HCT116 (cell line): ENCODE data around the gene ASB12. TPM values are rescaled to one million over a fixed set of nuclear protein-coding genes. Genes with fewer than 3 reads are reported as not detected.

Experiments used
- ATAC-seq: fragments of 200-7000 bp; cut with Tn5 transposase; 2 replicates; pipeline ENCODE4 v1.9.1; 2020; ENCODE audit warnings: mild to moderate bottlenecking, moderate library complexity
- BruUV-seq: library from RNA; stranded (reverse); fragments of 400-500 nt; replicated peaks from 2 replicates; lab custom pipeline; 2021; lab: Mats Ljungman, UMichigan
- CTCF ChIA-PET: fragments of 300-600 bp; sonication (Branson Sonifier 250); formaldehyde crosslinking; loops from one replicate; lab custom pipeline; 2021; ENCODE audit warnings: antibody characterized with exemption; lab: Charles Lee
- POLR2A ChIA-PET: fragments of 300-600, 350-600 bp; sonication (Branson Sonifier 250); formaldehyde crosslinking; loops from one replicate; lab custom pipeline; 2021; ENCODE audit warnings: antibody characterized with exemption; lab: Charles Lee
- RAD21 ChIA-PET, 2 experiments: fragments of 300-600 bp; sonication (Branson Sonifier 250); formaldehyde crosslinking; loops; one replicate each; lab custom pipeline; 2023; ENCODE audit warnings: low total read pairs in 2 of 2; ENCODE audit not compliant: uncharacterized antibody in 2 of 2, unreplicated experiment in 2 of 2, low non-redundant PET in 1 of 2; lab: Charles Lee
- DNase-seq: peaks from one replicate; pipeline ENCODE4 v3.0.0-alpha.2; 2010; ENCODE audit warnings: low read depth, low spot score
- H2AFZ ChIP-seq: fragments of 200-600 bp; shearing (Covaris generic), sonication (generic); 2 replicates; pipeline ENCODE4 v1.6.1; 2017; ENCODE audit warnings: low read depth, mixed run types, mixed read lengths, antibody characterized with exemption, low read length; ENCODE audit not compliant: poor library complexity, severe bottlenecking
- H3K27ac ChIP-seq: 2 replicates; pipeline ENCODE4 v1.5.1; 2012; ENCODE audit warnings: low read depth, low read length
- H3K27me3 ChIP-seq: fragments of 200-600 bp; sonication (generic); 2 replicates; pipeline ENCODE4 v1.6.1; 2016; ENCODE audit warnings: mixed run types, low read length, mixed read lengths; ENCODE audit not compliant: insufficient read depth
- H3K36me3 ChIP-seq, 2 experiments: fragments of 200-500 bp in 1 of 2; fragments of 200-600 bp in 1 of 2; sonication (Bioruptor generic) in 1 of 2; sonication (generic) in 1 of 2; 2 replicates each; pipeline versions ENCODE4 v1.5.1 to v1.6.1; 2014 to 2016; ENCODE audit warnings: low read length in 2 of 2, inconsistent platforms in 1 of 2, mixed read lengths in 1 of 2, mixed run types in 1 of 2; ENCODE audit not compliant: insufficient read depth in 2 of 2, control insufficient read depth in 1 of 2
- H3K4me1 ChIP-seq, 2 experiments: fragments of 200-600 bp in 1 of 2; sonication (generic) in 1 of 2; 2 replicates each; pipeline versions ENCODE4 v1.5.1 to v1.6.1; 2012 to 2017; ENCODE audit warnings: low read length in 2 of 2, inconsistent platforms in 1 of 2, mild to moderate bottlenecking in 1 of 2, mixed read lengths in 1 of 2, mixed run types in 1 of 2, moderate library complexity in 1 of 2; ENCODE audit not compliant: insufficient read depth in 2 of 2, control insufficient read depth in 1 of 2
- H3K4me2 ChIP-seq: fragments of 200-600 bp; sonication (generic); 2 replicates; pipeline ENCODE4 v1.6.1; 2017; ENCODE audit warnings: mixed run types, low read length, mixed read lengths
- H3K4me3 ChIP-seq, 2 experiments: fragments of 200-600 bp in 1 of 2; sonication (generic) in 1 of 2; replicated peaks in 1 of 2; 2 replicates each; pipeline ENCODE4 v1.5.1; 2011 to 2016; ENCODE audit warnings: low read length in 2 of 2, control low read depth in 1 of 2, low read depth in 1 of 2, mild to moderate bottlenecking in 1 of 2, mixed read lengths in 1 of 2, mixed run types in 1 of 2
- H3K79me2 ChIP-seq: fragments of 200-600 bp; sonication (generic); 2 replicates; pipeline ENCODE4 v1.6.1; 2017; ENCODE audit warnings: mild to moderate bottlenecking, mixed run types, low read length, moderate library complexity, mixed read lengths; ENCODE audit not compliant: insufficient read depth
- H3K9ac ChIP-seq: fragments of 200-600 bp; sonication (generic); 2 replicates; pipeline ENCODE4 v1.6.1; 2016; ENCODE audit warnings: low read length, mixed read lengths
- H3K9me2 ChIP-seq: fragments of 200-600 bp; sonication (generic), shearing (Covaris generic); 2 replicates; pipeline ENCODE4 v1.6.1; 2017; ENCODE audit warnings: mixed run types, mild to moderate bottlenecking, moderate library complexity; ENCODE audit not compliant: insufficient read depth
- H3K9me3 ChIP-seq, 2 experiments: fragments of 200-500 bp in 1 of 2; fragments of 200-600 bp in 1 of 2; sonication (Bioruptor generic) in 1 of 2; sonication (generic) in 1 of 2; 2 replicates each; pipeline ENCODE4 v1.6.1; 2014 to 2017; ENCODE audit warnings: low read length in 2 of 2, mixed read lengths in 2 of 2, inconsistent platforms in 1 of 2, low read depth in 1 of 2, mild to moderate bottlenecking in 1 of 2, mixed run types in 1 of 2, moderate library complexity in 1 of 2; ENCODE audit not compliant: control insufficient read depth in 1 of 2, insufficient read depth in 1 of 2
- H4K20me1 ChIP-seq: fragments of 200-600 bp; sonication (generic), shearing (Covaris generic); 2 replicates; pipeline ENCODE4 v1.6.1; 2017; ENCODE audit warnings: mixed run types, mild to moderate bottlenecking, moderate library complexity; ENCODE audit not compliant: insufficient read depth
- EZH2phosphoT487 ChIP-seq: fragments of 200-600 bp; IDR thresholded peaks from 2 replicates; pipeline ENCODE4 v1.6.1; 2018; ENCODE audit warnings: antibody characterized with exemption, borderline replicate concordance
- MAX ChIP-seq: IDR thresholded peaks from 2 replicates; pipeline ENCODE4 v1.6.1; 2012
- POLR2A ChIP-seq: IDR thresholded peaks from 2 replicates; pipeline ENCODE4 v1.7.0; 2011; ENCODE audit warnings: borderline replicate concordance; ENCODE audit not compliant: insufficient read depth, insufficient read length; ENCODE audit errors: extremely low read depth
- YY1 ChIP-seq: IDR thresholded peaks from 2 replicates; pipeline ENCODE4 v1.6.1; 2011; ENCODE audit warnings: low read length, low read depth, moderate library complexity, mild to moderate bottlenecking; ENCODE audit not compliant: insufficient replicate concordance; ENCODE audit errors: extremely low read depth
- intact Hi-C: fragments of 100-400 bp; cut with micrococcal nuclease; formaldehyde crosslinking; loops from 2 replicates; pipeline ENCODE4 v1.10.0; 2022
- total RNA-seq: library from RNA; stranded (reverse); gene quantifications from one replicate; pipeline ENCODE4 v1.2.1, GENCODE V29; 2021; ENCODE audit not compliant: unreplicated experiment
- TF ChIP-seq, protein P1 (sequence below), 3 experiments: fragments of 200-600 bp in 1 of 3; sonication (generic) in 1 of 3; IDR thresholded peaks in 2 of 3; conservative IDR thresholded peaks in 1 of 3; 2 replicates each; pipeline ENCODE4 v1.5.1; 2012 to 2017; ENCODE audit warnings: low read depth in 2 of 3, low read length in 2 of 3, antibody characterized with exemption in 1 of 3, borderline replicate concordance in 1 of 3, control low read depth in 1 of 3, mild to moderate bottlenecking in 1 of 3, mixed read lengths in 1 of 3, mixed run types in 1 of 3, moderate library complexity in 1 of 3; ENCODE audit not compliant: insufficient read depth in 1 of 3

The ASB12 gene
- total RNA-seq, 1 experiment from 2014 or later = not detected

GRCh38 chrX:64187762-64188150 is 42.7 kb downstream of the ASB12 start (continued):
- TF ChIP-seq, protein P1, sequence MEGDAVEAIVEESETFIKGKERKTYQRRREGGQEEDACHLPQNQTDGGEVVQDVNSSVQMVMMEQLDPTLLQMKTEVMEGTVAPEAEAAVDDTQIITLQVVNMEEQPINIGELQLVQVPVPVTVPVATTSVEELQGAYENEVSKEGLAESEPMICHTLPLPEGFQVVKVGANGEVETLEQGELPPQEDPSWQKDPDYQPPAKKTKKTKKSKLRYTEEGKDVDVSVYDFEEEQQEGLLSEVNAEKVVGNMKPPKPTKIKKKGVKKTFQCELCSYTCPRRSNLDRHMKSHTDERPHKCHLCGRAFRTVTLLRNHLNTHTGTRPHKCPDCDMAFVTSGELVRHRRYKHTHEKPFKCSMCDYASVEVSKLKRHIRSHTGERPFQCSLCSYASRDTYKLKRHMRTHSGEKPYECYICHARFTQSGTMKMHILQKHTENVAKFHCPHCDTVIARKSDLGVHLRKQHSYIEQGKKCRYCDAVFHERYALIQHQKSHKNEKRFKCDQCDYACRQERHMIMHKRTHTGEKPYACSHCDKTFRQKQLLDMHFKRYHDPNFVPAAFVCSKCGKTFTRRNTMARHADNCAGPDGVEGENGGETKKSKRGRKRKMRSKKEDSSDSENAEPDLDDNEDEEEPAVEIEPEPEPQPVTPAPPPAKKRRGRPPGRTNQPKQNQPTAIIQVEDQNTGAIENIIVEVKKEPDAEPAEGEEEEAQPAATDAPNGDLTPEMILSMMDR (IDR thresholded peaks at IDR 0.05 in 2 of 3, conservative IDR thresholded peaks at IDR 0.05 in 1 of 3; ENCODE audit: borderline replicate concordance in 1 of 3, insufficient read depth in 1 of 3, low read depth in 2 of 3, low read length in 2 of 3) = no peak
- TF ChIP-seq MAX (no peak), EZH2phosphoT487 (no peak), YY1 (no peak)

DNA sequence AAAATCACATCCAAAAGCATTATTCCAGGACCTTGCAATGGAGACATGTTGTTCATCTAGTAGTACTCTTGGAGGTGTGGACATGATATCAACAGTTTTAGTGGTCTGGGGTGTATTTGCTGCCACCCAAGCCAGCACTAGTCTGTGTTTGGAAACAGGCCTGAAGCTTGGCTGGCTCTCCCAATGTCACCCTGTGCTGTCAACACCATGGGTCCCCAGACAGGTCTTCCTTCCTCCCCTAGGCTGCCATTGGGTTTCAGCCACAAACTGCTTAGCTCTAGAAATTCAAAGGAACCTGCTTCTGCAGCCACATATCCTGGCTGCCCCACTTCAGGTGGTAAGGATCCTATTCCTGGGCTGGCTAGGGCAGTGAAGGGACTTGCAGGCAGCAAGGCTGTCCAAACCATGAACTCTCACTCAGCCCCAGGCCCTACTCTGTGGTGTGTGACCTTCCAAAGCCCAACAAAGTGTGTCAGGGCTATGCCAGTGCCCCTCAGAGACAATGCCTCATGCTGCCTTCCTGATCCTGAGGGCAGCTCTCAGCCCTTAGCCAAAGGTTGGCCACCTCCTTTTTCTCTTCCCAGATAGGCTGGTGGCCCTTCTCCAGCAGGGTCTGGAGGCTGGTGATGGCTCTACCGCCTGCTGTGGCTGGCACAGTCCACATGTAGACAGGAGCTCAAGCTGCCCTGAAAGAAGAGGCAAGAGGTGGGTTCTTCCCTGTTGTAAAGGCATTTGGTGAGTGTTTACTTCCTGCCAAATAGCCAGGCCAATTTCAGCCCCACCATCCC is 43.2 kb downstream of the ASB12 start:
- ATAC-seq = no peak
- H3K27me3 ChIP-seq = no peaks in the 10 kb centered on the region
- DNase-seq = no peak
- BruUV-seq = no TSS peak
- no peak overlapping the region for H2AFZ ChIP-seq
- no peak overlapping the region for H3K27ac ChIP-seq
- ChIA-PET RAD21 (no interaction called here), CTCF (no interaction called here), POLR2A (no interaction called here)
- H3K4me2 ChIP-seq = no peak overlapping the region
- H3K4me3 ChIP-seq = no peak overlapping the region
- H3K36me3 ChIP-seq = no peaks in the 10 kb centered on the region
- TF ChIP-seq POLR2A = no peak
- no peak overlapping the region for H3K9ac ChIP-seq
- H4K20me1 ChIP-seq = no peaks in the 10 kb centered on the region
- H3K79me2 ChIP-seq = no peaks in the 10 kb centered on the region
- no peaks in the 10 kb centered on the region for H3K9me2 ChIP-seq
- no peaks in the 10 kb centered on the region for H3K9me3 ChIP-seq
- no peaks in the 10 kb centered on the region for H3K4me1 ChIP-seq
- intact Hi-C loops = no loop called here
